Right lobe of liver (tissue), 6 donors: ENCODE measurements around the gene KREMEN2. TPM values are rescaled to one million over a fixed set of nuclear protein-coding genes. Genes with fewer than 3 reads are reported as not detected.
A peak's percentile ranks its signal among the peaks of the same experiment; 100 is the strongest.

Experiments used
- ATAC-seq, 4 donors: fragments of 200-7000 bp; cut with Tn5 transposase; one replicate each; pipeline ENCODE4 v1.9.1; 2020; ENCODE audit warnings: mild to moderate bottlenecking in 4 of 4, moderate library complexity in 4 of 4
- DNase-seq, 3 donors: peaks; one replicate each; pipeline ENCODE4 v3.0.0-alpha.2; 2020
- H3K27ac ChIP-seq, 3 donors: fragments of 200-600 bp; one replicate each; pipeline ENCODE4 v1.8.0; 2022
- H3K27me3 ChIP-seq, 2 donors: fragments of 200-600 bp; one replicate each; pipeline ENCODE4 v1.8.0; 2022
- H3K36me3 ChIP-seq, 4 donors: fragments of 200-600 bp; sonication (generic) in 1 of 4; one replicate each; pipeline versions ENCODE4 v1.5.1 to v1.8.0; 2017 to 2022; ENCODE audit warnings: control low read depth in 1 of 4
- H3K4me1 ChIP-seq, 4 donors: fragments of 200-600 bp; sonication (generic) in 1 of 4; one replicate each; pipeline versions ENCODE4 v1.5.1 to v1.8.0; 2017 to 2022; ENCODE audit warnings: control low read depth in 1 of 4
- H3K4me3 ChIP-seq, 3 donors: fragments of 200-600 bp; one replicate each; pipeline ENCODE4 v1.8.0; 2022
- H3K9me3 ChIP-seq, 4 donors: fragments of 200-600 bp; sonication (generic) in 1 of 4; one replicate each; pipeline versions ENCODE4 v1.5.1 to v1.8.0; 2017 to 2022; ENCODE audit warnings: control low read depth in 1 of 4
- POLR2A ChIP-seq: fragments of 450-650 bp; IDR thresholded peaks from one replicate; pipeline ENCODE4 v1.6.1; 2017; ENCODE audit warnings: antibody characterized with exemption, mild to moderate bottlenecking
- WGBS: methylation state at CpG from one replicate; pipeline ENCODE4 v1.1.6; 2018; ENCODE audit warnings: low coverage, low lambda C conversion rate; ENCODE audit not compliant: insufficient coverage; ENCODE audit errors: missing lambda C conversion rate; 5-methylcytosine and 5-hydroxymethylcytosine counted together
- intact Hi-C, 2 donors: fragments of 100-400 bp; cut with DNase I; formaldehyde crosslinking; loops; one replicate each; pipeline versions ENCODE4 v1.11.2 to v1.14.1; 2022
- total RNA-seq, 6 experiments: library from RNA; depleted of rRNA in 2 of 6; stranded (reverse); fragments of >200 nt in 2 of 6; fragmentation: NEBNext Ultra II Directional in 3 of 6; extraction: Animal tissue kit (Norgen Biotek cat#: 25700) in 3 of 6; gene quantifications; one replicate each; pipeline versions ENCODE4 v1.1.0 to v1.2.4, GENCODE V29; 2016 to 2023
- TF ChIP-seq, protein P1 (sequence below), 4 donors: fragments of 200-600 bp in 3 of 4; fragments of 450-650 bp in 1 of 4; IDR thresholded peaks; one replicate each; pipeline versions ENCODE4 v1.5.1 to v1.8.0; 2016 to 2022; ENCODE audit warnings: antibody characterized with exemption in 4 of 4, mild to moderate bottlenecking in 2 of 4
- donor health status: DM: no; HTN: yes; CAD: no.
- donor health status: DM: no; HTN: no; CAD: no.
- donor health status: DM: no; HTN: no; CAD: no.
- donor health status: DM: no; HTN: yes; CAD: no.
- donor health status: DM: no; HTN: yes; CAD: no.

The KREMEN2 gene
- total RNA-seq, 6 experiments from 2014 or later: not detected

DNA sequence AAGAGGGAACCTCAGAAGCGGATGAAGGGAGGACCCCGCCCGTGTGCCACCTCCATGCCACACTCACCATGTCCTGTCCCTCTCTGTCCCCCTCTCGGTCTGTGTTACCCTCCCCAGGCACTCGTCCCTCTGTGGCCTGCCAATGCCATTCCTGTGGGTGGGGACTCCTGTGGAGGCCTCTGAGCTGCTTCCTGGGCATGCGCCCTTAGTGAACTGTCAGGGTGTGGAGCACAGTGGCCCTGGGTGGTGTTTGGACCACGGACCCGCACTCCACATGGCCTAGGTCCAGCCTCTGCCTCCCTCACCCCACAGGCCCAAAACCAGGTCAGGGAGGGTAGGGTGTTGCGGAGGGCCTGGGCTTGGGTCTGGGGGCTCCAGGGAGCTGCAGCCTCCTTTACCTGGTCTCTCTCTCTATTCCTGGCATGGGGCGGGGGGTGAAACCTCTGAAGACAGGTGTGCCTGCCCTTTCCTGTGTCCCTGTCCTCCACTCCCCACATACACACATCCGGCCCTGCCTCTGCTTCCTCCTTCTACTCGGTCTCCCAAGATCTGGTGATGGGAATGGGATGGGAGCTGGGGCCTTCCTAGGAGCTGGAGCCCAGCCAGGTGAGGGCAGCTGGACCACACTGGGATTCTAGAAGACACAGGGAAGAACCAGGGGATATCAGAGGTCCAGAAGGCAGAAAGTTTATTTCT is 27.6 kb downstream of the KREMEN2 start:
- no peaks in the 10 kb centered on the region for H3K4me1 ChIP-seq
- H3K27ac ChIP-seq: no peak overlapping the region
- TF ChIP-seq, protein P1, sequence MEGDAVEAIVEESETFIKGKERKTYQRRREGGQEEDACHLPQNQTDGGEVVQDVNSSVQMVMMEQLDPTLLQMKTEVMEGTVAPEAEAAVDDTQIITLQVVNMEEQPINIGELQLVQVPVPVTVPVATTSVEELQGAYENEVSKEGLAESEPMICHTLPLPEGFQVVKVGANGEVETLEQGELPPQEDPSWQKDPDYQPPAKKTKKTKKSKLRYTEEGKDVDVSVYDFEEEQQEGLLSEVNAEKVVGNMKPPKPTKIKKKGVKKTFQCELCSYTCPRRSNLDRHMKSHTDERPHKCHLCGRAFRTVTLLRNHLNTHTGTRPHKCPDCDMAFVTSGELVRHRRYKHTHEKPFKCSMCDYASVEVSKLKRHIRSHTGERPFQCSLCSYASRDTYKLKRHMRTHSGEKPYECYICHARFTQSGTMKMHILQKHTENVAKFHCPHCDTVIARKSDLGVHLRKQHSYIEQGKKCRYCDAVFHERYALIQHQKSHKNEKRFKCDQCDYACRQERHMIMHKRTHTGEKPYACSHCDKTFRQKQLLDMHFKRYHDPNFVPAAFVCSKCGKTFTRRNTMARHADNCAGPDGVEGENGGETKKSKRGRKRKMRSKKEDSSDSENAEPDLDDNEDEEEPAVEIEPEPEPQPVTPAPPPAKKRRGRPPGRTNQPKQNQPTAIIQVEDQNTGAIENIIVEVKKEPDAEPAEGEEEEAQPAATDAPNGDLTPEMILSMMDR (IDR thresholded peaks at IDR 0.05): no peak
- TF ChIP-seq POLR2A: no peak
- intact Hi-C loops: no loop called here
- no peaks in the 10 kb centered on the region for H3K36me3 ChIP-seq
- H3K4me3 ChIP-seq: no peak overlapping the region
- H3K27me3 ChIP-seq: no peaks in the 10 kb centered on the region
- H3K9me3 ChIP-seq: no peaks in the 10 kb centered on the region
- ATAC-seq (no peak), DNase-seq (no peak)
- WGBS: 88% methylated on average over 5 of the region's 12 CpGs

DNA sequence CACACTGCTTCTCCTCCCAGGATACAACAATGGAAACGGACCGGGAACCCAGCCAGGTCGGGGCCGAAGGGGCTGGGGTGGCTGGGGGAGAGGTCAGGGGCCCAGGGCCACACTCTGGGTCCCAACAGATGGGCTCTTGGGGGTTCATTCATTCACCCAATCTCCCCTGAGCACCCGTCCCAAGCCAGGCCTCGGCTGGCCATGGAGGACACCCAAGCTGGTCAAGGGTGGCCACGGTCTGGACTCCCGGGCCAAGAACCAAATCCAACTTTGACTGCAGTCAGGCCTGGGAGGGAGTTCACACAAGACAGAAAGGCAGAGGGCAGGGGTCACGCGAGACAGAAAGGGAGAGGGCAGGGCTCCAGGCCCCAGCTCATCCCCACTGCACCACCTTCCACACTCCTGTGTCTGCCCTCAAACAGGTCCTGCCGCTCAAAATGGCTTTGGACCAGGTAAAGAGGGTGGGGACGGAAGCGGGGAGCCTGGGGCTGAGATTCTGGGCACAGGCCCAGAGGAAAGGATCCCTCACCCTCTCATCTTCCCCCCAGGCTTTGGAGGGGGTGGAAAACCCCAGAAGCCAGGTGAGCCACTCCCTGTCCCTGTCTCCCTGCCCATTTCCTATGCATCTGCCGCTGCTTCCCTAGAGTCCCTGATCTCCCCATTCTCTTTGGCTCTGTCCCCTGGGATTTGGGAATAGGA is 28.5 kb downstream of the KREMEN2 start:
- H3K4me1 ChIP-seq: no peaks in the 10 kb centered on the region
- H3K4me3 ChIP-seq: no peak overlapping the region
- H3K9me3 ChIP-seq: no peaks in the 10 kb centered on the region
- no peak for TF ChIP-seq POLR2A
- TF ChIP-seq, protein P1 (IDR thresholded peaks at IDR 0.05): no peak
- no peak for DNase-seq
- H3K27ac ChIP-seq: no peak overlapping the region
- H3K27me3 ChIP-seq: no peaks in the 10 kb centered on the region
- ATAC-seq: peak in 1 of 4 donors; percentile 22
- intact Hi-C loops: no loop called here
- WGBS: 76% methylated on average over 4 of the region's 14 CpGs
- no peaks in the 10 kb centered on the region for H3K36me3 ChIP-seq

- Histone ChIP-seq H3K4me3 (no peak overlapping the region), H3K4me1 (no peaks in the 10 kb centered on the region), H3K27me3 (no peaks in the 10 kb centered on the region), H3K36me3 (no peaks in the 10 kb centered on the region), H3K9me3 (no peaks in the 10 kb centered on the region), H3K27ac (no peak overlapping the region)
- intact Hi-C loops: no loop called here
- TF ChIP-seq, protein P1 (IDR thresholded peaks at IDR 0.05): no peak
- TF ChIP-seq POLR2A: no peak
- whole genome bisulfite sequencing: 75% methylated on average over 5 of the region's 13 CpGs
- ATAC-seq (no peak), DNase-seq (no peak)
Observed at GRCh38 chr16:2996298-2996697, 32.2 kb downstream of the KREMEN2 start.

DNA sequence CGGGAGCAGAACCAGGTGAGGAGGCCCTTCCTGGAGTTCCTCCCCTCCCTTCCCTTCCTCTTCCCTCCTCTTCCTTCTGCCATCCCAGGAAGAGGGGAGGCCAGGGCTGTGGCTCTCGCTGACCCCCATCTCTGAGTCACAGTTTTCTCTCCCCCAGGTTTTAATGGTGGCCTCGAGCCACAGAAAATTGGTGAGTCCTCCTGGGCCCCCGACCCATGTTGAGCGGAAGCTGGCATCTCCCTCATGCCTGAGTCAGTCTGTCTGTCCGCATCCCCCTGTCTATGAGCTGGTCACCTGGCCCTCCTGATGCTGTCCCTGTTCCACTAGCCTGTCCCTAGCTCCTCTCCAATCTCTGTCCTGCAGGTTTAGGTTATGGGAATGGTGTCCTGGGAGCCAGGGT is 35.9 kb downstream of the KREMEN2 start:
- Histone ChIP-seq H3K27me3 (no peaks in the 10 kb centered on the region), H3K27ac (no peak overlapping the region), H3K9me3 (no peaks in the 10 kb centered on the region), H3K4me1 (no peaks in the 10 kb centered on the region), H3K4me3 (no peak overlapping the region), H3K36me3 (no peaks in the 10 kb centered on the region)
- WGBS: 82% methylated on average over 5 of the region's 6 CpGs
- ATAC-seq: no peak
- DNase-seq: no peak
- intact Hi-C loops: no loop called here
- TF ChIP-seq POLR2A: no peak
- TF ChIP-seq, protein P1 (IDR thresholded peaks at IDR 0.05): no peak
